ENCODE data around the gene NFKB1. TPM values are rescaled to one million over a fixed set of nuclear protein-coding genes. Genes with fewer than 3 reads are reported as not detected.

The NFKB1 gene
- total RNA-seq, 1 donor from 2014 or later = 38.5 TPM

DNA sequence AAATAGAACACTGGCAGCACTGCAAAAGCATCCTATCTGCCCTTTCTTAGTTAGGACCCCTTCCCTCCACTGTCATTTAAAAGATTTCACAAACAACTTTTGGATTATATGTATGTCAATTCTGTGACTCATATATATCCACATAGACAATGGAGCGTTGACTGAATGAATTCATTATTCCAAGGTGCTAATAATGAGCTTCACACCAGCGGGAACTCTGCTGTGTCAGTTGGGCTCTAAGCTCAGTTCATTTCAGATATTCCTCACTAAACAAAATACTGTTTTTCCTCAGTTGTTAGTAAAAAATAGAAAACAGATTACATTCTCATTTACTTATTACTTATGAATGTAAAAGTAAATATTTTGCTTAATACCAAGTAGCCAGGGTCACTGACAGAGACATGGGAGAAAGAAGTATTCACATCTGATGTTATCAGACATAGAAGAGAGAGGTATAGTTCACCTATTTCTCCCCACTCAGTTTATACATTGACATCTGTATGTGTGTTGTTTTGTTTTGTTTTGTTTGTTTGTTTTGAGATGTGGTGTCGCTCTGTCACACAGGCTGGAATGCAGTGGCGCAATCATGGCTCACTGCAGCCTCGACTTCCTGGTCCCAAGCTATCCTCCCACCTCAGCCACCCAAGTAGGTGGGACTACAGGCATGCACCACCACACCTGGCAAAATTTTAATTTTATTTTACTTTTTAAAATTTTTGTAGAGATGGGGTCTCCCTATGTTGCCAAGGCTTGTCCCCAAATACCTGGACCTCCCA is 10.9 kb downstream of the NFKB1 start:
- DNase-seq (ENCODE audit: extremely low spot score in 2 of 2) = no peak
- no peak overlapping the region for H3K4me3 ChIP-seq
- H3K36me3 ChIP-seq = no peaks in the 10 kb centered on the region
- TF ChIP-seq POLR2A (IDR thresholded peaks at IDR 0.05) (no peak), POLR2AphosphoS5 (IDR thresholded peaks at IDR 0.05; ENCODE audit: insufficient read depth in 1 of 2, low read depth in 1 of 2) (no peak)
- TF ChIP-seq, protein P1, sequence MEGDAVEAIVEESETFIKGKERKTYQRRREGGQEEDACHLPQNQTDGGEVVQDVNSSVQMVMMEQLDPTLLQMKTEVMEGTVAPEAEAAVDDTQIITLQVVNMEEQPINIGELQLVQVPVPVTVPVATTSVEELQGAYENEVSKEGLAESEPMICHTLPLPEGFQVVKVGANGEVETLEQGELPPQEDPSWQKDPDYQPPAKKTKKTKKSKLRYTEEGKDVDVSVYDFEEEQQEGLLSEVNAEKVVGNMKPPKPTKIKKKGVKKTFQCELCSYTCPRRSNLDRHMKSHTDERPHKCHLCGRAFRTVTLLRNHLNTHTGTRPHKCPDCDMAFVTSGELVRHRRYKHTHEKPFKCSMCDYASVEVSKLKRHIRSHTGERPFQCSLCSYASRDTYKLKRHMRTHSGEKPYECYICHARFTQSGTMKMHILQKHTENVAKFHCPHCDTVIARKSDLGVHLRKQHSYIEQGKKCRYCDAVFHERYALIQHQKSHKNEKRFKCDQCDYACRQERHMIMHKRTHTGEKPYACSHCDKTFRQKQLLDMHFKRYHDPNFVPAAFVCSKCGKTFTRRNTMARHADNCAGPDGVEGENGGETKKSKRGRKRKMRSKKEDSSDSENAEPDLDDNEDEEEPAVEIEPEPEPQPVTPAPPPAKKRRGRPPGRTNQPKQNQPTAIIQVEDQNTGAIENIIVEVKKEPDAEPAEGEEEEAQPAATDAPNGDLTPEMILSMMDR (IDR thresholded peaks at IDR 0.05) = no peak
- intact Hi-C loops (cut with DNase I) = no loop called here
- H3K4me1 ChIP-seq = peaks cover 36% of the 10 kb centered on the region
- no peaks in the 10 kb centered on the region for H3K9me3 ChIP-seq
- H3K27ac ChIP-seq = no peak overlapping the region
- no peaks in the 10 kb centered on the region for H3K27me3 ChIP-seq

DNA sequence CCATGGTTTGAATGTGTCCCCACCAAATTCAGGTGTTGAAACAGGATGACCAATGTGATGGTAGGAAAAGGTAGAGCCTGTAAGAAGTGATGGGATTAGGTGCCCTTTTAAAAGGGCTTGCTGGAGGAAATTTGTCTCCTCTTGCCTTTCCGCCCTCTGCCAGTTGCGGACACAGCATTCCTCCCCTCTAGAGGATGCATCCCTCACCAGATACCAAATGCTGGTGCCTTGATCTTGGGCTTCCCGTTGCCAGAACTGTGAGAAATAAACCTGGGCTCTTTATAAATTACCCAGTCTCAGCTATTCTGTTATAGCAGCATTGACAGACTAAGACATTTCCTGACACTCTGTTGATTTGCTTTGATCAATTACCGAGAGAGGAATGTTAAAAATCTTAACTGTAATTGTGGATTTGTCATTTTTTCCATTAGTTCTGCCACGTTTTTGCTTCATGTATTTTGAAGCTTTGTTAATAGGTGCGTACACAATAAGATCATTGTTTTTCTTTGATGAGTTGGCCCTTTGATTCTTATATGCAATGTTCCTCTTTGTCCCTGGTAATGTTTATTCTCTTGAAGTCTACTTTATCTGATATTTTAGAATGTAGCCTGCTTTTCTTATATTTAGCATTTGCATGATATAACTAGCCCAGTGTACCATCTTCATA is 13.3 kb downstream of the NFKB1 start:
- H3K4me1 ChIP-seq = peaks cover 28% of the 10 kb centered on the region
- TF ChIP-seq POLR2AphosphoS5 (IDR thresholded peaks at IDR 0.05; ENCODE audit: insufficient read depth in 1 of 2, low read depth in 1 of 2) = no peak
- TF ChIP-seq, protein P1 (IDR thresholded peaks at IDR 0.05) = no peak
- no peak for TF ChIP-seq POLR2A (IDR thresholded peaks at IDR 0.05)
- no peaks in the 10 kb centered on the region for H3K36me3 ChIP-seq
- H3K9me3 ChIP-seq = no peaks in the 10 kb centered on the region
- no peak for DNase-seq (ENCODE audit: extremely low spot score in 2 of 2)
- H3K4me3 ChIP-seq = no peak overlapping the region
- H3K27me3 ChIP-seq = no peaks in the 10 kb centered on the region
- H3K27ac ChIP-seq = no peak overlapping the region
- intact Hi-C loops (cut with DNase I) = no loop called here

DNA sequence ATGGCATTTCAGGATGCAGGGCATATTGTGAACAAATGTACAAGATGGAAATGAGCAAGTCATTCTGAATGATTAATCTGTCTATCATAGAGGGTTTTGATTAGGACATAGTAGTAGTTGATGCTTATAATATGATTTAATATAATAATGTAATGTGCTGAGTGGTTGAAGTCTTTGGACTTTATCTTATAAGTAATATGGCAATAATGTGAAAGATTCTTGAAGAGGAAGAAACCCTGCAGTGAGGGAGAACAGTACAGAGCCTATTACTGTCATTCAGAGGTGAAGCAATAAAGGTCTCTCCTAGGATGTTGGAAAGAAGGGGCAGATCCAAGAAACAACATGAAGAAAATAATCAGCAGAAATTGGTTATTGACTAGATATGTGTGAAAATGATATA is 16.6 kb downstream of the NFKB1 start:
- H3K9me3 ChIP-seq = no peaks in the 10 kb centered on the region
- H3K27me3 ChIP-seq = no peaks in the 10 kb centered on the region
- no peak overlapping the region for H3K27ac ChIP-seq
- no peaks in the 10 kb centered on the region for H3K36me3 ChIP-seq
- peaks cover 37% of the 10 kb centered on the region for H3K4me1 ChIP-seq
- TF ChIP-seq, protein P1 (IDR thresholded peaks at IDR 0.05) = no peak
- TF ChIP-seq POLR2A (IDR thresholded peaks at IDR 0.05) (no peak), POLR2AphosphoS5 (IDR thresholded peaks at IDR 0.05; ENCODE audit: insufficient read depth in 1 of 2, low read depth in 1 of 2) (no peak)
- no peak for DNase-seq (ENCODE audit: extremely low spot score in 2 of 2)
- H3K4me3 ChIP-seq = no peak overlapping the region
- intact Hi-C loops (cut with DNase I) = no loop called here

DNA sequence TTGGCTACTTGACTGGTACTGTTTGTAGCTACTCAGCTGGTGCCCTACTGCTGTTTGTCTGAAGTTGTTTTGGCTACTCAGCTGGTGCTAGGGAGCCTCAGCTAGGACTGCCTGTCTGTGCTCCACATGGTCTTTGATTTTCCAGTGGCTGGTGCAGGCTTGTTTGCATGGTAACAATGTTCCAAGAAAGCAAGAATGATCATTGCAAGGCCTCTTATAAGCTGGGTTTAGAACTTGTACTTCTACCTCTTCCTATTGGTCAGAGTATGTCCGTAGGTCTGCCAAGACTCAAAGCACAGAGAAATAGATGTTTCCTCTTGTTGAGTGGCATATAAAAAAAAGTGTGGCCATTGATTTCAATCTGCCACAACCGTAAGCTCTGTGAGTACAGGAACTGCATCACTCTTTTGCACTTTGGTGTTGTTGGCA is 17.6 kb downstream of the NFKB1 start:
- intact Hi-C loops (cut with DNase I) = no loop called here
- TF ChIP-seq, protein P1 (IDR thresholded peaks at IDR 0.05) = no peak
- TF ChIP-seq POLR2AphosphoS5 (IDR thresholded peaks at IDR 0.05; ENCODE audit: insufficient read depth in 1 of 2, low read depth in 1 of 2) = no peak
- no peak for TF ChIP-seq POLR2A (IDR thresholded peaks at IDR 0.05)
- no peak for DNase-seq (ENCODE audit: extremely low spot score in 2 of 2)
- Histone ChIP-seq H3K36me3 (no peaks in the 10 kb centered on the region), H3K27me3 (no peaks in the 10 kb centered on the region), H3K9me3 (no peaks in the 10 kb centered on the region), H3K4me3 (no peak overlapping the region), H3K4me1 (peaks cover 44% of the 10 kb centered on the region), H3K27ac (no peak overlapping the region)

DNA sequence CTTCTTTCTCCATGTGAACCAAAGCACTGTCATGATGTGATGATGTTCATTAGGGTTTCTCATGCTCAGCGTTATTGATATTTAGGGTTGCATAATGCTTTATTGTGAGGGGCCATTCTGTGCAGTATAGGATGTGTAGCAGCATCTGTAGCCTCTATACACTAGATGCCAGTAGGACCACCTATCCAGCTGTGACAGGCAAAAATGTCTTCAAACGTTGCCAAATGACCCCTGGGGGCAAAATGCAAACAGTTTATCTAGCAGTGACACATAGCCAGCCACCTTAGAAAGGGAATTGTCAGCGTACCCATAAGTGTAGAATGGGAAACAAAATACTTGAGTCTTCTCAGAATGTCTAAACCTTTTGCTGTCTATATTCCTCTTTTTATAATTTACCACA is 18.8 kb downstream of the NFKB1 start:
- Histone ChIP-seq H3K27me3 (no peaks in the 10 kb centered on the region), H3K36me3 (no peaks in the 10 kb centered on the region), H3K9me3 (no peaks in the 10 kb centered on the region), H3K4me3 (no peak overlapping the region), H3K4me1 (peaks cover 44% of the 10 kb centered on the region), H3K27ac (no peak overlapping the region)
- no peak for DNase-seq (ENCODE audit: extremely low spot score in 2 of 2)
- no peak for TF ChIP-seq POLR2AphosphoS5 (IDR thresholded peaks at IDR 0.05; ENCODE audit: insufficient read depth in 1 of 2, low read depth in 1 of 2)
- TF ChIP-seq, protein P1 (IDR thresholded peaks at IDR 0.05) = no peak
- no peak for TF ChIP-seq POLR2A (IDR thresholded peaks at IDR 0.05)
- intact Hi-C loops (cut with DNase I) = no loop called here
